Purkinje cell (primary cell): ENCODE measurements around the gene PCGF1. TPM values are rescaled to one million over a fixed set of nuclear protein-coding genes. Genes with fewer than 3 reads are reported as not detected.

Source experiments
- polyA plus RNA-seq: library from polyadenylated mRNA; unstranded; fragments of >200 nt; fragmentation: Nextera tagmentation; gene quantifications from 2 replicates; pipeline ENCODE4 v1.2.1, GENCODE V29; 2014

Gene PCGF1
- 35.8 and 37.1 TPM in 2 replicates for polyA plus RNA-seq

DNA sequence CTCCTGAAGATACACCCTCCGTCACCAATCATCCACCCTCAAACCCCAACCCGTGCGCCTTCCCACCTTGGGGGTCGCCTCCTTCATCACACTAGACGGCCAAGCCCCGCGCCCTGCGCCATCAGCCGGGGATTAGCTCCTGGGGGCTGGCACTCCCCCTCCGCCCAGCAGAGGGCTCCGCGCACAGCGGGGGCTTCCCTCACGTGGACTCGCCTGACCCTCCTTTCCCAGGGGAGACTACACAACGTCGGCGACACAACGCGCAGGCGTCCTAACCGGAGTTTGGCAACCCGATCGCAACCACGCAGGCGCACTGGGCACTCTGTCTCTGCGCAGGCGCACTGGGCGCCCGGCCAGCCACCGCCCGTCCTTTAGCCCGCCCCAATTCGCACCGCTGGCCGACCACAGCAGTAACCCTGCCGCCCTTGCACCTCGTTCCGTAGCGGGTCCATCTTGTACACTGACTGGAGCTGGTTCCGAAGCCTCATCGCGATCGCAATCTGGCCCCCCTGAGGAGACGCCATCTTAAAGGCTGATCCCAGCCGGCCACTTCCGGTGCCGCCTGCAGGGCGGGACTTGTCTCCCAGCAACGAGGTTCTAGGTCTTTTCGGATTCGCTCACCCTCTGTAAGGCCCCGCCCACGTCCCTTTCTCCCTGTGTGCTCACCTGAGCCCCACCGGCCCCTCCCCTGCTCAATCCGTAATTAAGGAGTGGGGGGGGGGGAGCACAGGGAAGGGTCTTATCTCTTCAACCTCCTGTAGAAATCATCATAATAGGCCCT is at the start of gene PCGF1:
Gene PCGF1 (minus strand): TSS at position 551 of the 781 bp plus-strand sequence. CDS start 27 bp downstream, at position 524.

DNA sequence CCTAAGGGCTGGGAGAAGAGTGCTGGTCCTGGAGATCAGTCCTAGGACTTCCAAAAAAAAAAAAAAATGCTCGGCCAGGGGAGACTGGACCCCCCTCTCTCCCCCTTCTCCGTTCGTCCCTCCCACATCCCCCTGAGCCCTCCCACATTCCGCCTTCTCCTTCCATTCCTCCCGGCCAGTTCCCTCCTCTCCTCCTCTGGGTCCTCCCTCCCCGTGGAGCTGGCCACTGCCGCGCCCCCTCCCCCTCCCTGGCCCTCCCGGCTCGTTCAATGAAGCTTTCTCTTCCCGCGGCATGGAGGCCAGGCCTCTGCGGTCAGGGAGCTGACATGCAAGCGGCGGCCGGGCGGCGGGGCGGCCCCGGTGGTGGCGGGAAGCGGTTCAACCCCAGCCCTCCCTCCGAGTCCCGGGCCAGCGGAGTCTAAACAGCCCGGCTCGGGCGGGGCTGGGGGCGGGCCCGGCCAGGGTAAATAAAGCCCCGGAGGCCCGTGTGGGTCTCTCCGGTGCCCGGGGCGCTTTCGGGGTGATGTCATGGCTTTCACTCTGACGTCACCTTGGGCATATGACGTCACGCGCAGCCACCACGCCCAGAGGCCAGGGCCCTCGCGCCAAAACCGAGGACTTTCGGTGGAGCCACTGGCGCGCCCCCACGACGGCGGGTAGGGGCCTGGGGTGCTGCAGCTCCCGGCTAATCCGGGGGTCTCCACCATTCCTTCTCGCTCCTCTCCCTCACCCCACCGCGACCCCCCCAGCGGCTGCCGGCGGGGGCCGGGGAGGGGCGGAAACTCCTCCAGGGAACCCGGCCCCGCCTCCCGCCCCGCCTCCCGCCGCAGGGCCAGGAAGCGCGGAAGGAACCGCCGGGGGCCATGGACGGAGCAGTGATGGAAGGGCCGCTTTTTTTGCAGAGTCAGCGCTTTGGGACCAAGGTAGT is 46.7 kb upstream of the PCGF1 start, which contains the start of the genes DOK1 and LOXL3:
Gene DOK1 (plus strand): TSS at position 829 of the 928 bp plus-strand sequence. CDS start 35 bp downstream, at position 864.
Gene LOXL3 (minus strand): TSS at position 51 of the 928 bp plus-strand sequence. CDS start 1,308 bp downstream, outside the sequence.

DNA sequence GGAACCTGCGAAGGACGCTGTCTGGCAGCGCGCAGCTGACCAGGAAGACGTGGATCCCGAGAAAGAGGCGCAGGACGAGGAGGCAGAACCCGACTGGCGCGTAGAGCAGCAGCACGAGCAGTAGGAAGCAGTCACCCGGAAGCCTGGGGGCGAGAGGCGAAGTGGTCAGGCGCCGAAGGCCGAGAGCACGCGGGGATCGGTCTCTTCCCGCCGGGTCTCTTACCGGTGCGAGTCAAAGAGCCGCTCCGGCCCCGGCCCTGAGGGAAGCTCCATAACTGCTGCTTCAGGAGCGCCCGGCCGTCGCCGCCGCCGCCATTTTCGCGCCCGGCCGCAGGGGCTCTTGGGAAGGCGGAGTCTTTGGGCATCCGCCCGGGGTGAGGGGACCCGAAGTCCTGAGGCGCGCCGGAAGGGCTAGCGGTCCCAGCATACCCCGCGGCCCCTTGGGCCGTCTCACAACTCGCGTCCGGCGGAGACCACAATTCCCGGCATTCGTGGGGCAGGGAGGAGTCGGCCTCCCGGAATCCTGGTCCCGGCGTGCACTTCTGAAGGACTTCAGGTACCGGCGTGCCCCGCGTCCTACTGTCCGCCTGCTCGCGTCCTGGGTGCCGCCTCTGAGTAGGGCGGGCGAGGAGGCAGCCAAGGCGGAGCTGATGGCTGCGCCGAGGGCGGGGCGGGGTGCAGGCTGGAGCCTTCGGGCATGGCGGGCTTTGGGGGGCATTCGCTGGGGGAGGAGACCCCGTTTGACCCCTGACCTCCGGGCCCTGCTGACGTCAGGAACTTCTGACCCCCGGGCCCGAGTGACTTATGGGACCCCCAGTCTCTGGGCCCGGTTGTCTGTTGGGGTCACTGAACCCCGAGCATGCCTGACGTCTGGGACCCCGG is 22.1 kb upstream of the PCGF1 start, which contains the start of the genes AUP1 and HTRA2:
Gene AUP1 (minus strand): TSS at position 350 of the 882 bp plus-strand sequence. CDS start 77 bp downstream, at position 273.
Gene HTRA2 (plus strand): TSS at position 577 of the 882 bp plus-strand sequence. CDS start 74 bp downstream, at position 651.

DNA sequence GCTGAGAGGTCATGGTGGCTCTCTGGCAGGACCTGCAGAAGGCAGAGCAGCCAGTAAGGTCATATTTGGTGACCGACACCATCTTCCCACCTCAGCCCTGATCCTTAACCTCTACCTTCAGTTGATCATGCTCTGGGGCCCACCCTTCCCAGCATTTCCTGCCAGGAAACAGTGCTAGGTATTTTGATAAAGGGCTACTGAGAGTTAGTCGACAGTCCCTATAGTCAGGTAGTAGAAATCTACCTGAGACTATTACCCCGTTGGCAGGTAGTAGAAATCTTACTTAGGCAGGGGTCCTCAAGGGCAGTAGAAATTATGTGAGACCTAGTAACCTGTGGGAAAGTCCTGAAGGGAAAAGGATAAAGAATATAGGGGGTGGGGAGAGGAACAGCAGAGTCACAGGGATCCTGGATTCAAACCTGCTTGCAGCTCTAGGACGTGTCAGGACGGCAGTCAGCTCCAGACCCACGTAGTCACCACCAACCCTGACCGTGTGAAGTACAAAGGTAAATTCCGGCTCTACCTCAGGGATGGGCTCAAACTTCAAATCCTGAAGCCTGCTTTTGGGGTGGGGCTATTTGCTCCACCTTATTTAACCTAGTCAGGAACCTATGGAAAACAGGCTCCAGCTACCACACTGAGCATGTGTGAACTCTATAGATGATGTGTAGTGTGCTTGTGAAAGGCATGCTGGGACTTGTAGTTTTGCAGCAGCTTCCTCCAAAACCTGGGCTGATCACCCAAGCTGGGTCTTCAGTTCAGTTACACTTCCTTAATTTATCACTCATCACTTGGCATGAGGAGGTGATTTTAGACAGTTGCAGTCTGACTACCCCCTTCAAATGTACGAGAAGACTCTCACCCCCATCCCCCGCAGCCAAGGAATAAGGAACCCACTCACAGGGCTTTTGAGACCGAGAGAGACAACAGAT is 18.5 kb upstream of the PCGF1 start, which contains the start of gene DQX1:
Gene DQX1 (minus strand): TSS at position 515 of the 932 bp plus-strand sequence. CDS start 502 bp downstream, at position 13.

DNA sequence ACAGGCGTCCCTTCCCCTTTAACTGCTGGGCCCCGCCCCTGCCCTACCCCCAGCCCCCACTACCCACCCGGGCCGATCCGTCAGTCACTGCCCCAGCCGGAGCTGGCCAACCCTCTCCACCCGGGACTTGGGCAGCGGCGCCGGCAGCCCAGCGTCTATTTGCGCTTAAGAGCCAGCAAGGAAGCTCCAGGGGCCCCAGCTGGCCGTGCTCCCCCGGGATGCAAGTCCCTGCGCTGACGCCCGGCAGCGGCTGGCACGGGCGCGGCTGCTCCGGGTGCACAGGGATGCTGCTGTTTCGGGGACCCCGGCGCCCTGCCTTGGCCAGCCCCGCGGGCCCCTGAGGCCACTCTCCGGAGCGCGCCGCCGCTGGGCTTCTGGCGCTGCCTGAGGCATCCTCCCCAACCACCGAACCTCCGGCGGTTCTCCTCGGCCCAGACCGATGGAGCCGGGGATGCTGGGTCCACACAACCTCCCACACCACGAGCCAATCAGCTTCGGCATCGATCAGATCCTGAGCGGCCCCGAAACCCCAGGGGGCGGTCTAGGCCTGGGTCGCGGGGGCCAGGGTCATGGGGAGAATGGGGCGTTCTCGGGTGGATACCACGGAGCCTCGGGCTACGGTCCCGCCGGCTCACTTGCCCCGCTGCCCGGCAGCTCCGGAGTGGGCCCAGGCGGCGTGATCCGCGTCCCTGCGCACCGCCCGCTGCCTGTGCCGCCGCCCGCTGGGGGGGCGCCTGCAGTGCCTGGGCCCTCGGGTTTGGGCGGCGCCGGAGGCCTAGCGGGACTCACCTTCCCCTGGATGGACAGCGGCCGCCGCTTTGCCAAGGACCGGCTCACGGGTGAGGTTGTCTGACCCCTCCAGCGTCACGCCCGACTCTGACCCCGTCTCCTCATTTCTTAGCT is 7.1 kb upstream of the PCGF1 start, which contains the start of gene TLX2:
Gene TLX2 (plus strand): TSS at position 83 of the 903 bp plus-strand sequence. CDS start 357 bp downstream, at position 440.

DNA sequence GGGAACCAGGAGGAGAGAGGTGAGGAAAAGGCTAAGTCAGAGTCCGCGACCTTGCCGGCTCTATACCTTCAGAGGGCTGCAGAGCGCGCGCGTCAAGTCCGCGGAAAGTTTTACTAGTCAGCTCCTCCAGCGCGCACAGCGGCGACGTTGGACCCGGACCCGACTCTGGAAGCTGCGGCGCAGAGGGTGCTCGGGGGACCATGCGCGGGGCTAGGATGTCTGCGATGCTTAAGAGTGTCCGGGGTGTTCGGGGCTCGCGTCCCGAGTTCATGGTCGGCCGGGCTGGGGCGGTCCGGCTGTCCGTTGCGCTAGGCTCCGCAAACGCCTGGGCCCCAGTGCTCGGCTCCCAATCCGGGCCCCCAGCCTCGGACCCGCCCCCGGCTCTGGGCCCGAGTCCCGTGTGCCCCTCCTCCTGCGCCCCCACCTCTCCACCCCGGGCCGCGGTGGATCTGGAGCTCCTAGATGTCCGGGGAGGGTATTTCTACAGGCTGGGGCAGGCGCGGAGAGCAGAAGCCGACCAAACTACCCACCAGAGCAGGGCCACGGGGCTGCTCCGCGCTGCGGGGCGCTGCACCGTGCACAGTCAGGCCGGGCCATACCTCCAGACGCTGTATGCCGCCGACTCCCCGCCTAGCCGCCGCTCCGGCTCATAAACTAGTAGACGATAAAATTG is 8.1 kb downstream of the PCGF1 start, which contains the start of gene LBX2:
Gene LBX2 (minus strand): TSS at position 337 of the 673 bp plus-strand sequence. CDS start 66 bp downstream, at position 271.

DNA sequence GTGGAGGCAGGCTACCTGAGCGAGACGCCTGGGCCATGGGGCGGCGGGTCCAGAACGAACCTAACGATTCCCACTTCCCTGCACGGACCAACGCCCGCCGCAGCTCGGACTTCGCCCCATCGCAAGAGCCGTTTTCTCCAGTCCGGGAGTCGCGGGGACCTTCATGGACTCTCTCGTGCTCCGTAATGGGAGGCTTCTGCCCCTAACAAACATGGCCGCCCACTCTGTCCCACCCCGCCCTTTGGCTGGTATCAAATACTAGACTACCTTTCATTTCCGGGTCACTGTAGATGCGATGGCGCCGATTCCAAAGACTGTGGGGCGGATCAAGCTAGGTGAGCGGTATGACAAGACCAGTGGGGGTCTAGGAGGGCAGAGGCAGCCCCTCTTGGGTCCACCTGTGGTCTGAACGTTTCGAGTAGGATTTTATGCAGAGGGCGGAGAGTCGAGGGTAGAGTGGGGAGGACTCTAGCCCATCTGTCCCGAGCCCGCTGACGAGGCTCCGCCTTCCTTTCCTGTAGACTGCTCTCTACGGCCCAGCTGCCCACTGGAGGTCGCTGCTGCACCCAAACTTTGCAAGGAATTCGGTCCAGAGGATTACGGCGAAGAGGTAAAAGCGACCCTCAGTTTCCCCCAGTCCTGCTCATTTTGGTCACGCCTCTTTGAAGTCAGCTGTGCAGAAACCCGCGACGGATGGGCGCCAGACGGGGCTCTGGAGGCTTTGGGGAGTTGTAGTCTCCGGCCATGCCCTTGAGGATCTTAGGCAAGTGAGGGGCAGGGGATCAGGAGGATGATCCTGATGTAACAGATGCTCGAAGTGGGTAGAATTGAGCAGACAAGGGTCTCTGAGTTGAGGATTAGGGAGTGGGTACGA is 24.5 kb downstream of the PCGF1 start, which contains the start of the genes CCDC142 and TTC31:
Gene CCDC142 (minus strand): TSS at position 198 of the 874 bp plus-strand sequence. CDS start 161 bp downstream, at position 37.
Gene TTC31 (plus strand): TSS at position 281 of the 874 bp plus-strand sequence. CDS start 15 bp downstream, at position 296.

DNA sequence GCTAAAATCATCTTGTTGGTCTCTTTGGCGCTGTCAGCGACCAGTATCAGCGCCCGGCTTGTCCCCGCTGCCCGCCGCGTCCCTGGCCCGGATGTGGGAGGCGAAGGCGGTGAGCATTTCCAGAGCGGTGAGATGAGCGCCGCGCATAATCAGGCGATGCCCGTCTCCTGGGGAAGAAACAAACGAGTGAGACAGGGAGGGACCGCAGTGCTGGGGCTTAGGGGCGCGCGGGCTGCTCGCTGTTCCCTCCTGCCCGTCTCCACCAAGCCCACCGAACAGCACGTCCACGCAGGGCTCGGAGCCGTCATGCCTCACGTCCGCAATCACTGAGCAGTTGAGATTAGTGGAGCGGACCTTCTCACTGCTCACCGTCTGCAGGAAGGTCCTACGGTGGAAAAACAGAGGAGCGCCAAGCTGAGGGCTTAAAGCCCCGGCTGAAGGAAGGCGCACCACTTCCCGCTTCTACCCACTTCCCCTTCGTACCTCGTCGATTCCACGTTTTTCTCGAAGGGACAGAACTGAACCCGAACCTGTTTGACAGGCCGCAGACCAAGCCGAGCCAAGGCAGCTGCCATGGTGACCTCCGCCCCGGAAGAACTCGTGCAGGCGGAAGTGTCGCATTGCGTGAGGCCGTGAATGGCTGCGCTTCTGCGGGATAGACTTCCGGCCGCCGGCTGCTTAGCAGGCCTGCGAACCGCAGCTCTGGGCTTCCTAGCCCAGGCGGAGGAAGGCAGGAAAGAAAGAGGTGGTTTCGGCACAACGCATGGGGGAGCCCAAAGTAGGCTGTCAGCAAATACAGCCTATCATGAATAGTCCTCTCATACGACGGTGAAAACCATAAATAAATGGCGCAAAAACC is 35.2 kb downstream of the PCGF1 start, which contains the start of gene MRPL53:
Gene MRPL53 (minus strand): TSS at position 595 of the 859 bp plus-strand sequence. CDS start 20 bp downstream, at position 575.

DNA sequence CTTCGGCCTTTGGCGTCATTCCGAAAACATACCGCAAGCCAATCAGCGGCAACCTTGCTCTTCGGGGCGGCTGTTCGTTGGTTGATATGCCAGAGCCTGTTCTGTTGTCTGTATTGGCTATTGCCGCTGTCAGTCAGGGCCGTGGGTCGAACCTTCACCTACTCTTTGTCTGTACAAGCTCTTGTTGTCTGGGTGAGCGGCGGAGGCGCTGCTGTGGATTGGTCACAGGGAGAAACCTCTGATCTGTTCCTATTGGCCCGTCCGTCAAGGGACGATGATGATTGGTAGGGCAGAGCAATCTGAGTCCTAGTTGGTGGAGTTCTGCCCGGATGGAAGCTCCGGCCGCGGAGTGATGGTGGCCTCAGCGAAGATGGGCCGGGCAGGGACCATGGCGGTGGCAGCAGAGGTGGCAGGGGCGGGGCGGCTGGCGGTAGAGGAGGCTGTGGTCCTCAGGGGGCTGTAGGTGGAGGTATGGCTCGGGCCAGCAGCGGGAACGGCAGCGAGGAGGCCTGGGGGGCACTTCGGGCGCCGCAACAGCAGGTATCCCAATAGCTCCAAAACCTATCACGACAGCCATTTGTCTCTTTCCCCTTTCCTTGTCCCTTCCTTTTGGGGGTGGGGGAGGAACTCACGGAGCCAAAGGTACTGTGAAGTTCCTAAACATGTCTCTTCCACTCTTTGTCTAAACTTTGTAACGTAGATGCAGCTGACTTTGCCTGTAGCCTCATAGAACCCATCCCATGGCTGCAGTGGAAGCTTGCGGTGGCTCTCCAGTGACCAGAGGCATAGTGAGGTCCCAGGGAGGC is 49.2 kb downstream of the PCGF1 start, which contains the start of gene WBP1:
Gene WBP1 (plus strand): TSS at position 307 of the 806 bp plus-strand sequence. CDS start 165 bp downstream, at position 472.

Other genes with a start within 250 kb of the PCGF1 start
- gene SLC4A5, start 164.3 kb downstream of the PCGF1 start, polyA plus RNA-seq, result not detected in 2 replicates
- 275 and 282 TPM in 2 replicates for gene DCTN1, start 127.4 kb downstream of the PCGF1 start, polyA plus RNA-seq
- 0.14 and 0.58 TPM in 2 replicates for gene C2orf81, start 86.1 kb downstream of the PCGF1 start, polyA plus RNA-seq
- 25.1 and 25.5 TPM in 2 replicates for gene WDR54, start 86.0 kb downstream of the PCGF1 start, polyA plus RNA-seq
- gene RTKN, start 65.8 kb downstream of the PCGF1 start, polyA plus RNA-seq, result not detected in 2 replicates
- 1.1 and 3.0 TPM in 2 replicates for gene INO80B, start 52.6 kb downstream of the PCGF1 start, polyA plus RNA-seq
- 7.8 and 10.0 TPM in 2 replicates for gene WBP1, start 49.3 kb downstream of the PCGF1 start, polyA plus RNA-seq
- gene MOGS, start 42.3 kb downstream of the PCGF1 start, polyA plus RNA-seq, result 0.62 and 4.3 TPM in 2 replicates
- 43.3 and 56.2 TPM in 2 replicates for gene MRPL53, start 35.0 kb downstream of the PCGF1 start, polyA plus RNA-seq
- 0.78 and 1.6 TPM in 2 replicates for gene CCDC142, start 24.7 kb downstream of the PCGF1 start, polyA plus RNA-seq
- gene TTC31, start 24.6 kb downstream of the PCGF1 start, polyA plus RNA-seq, result 0.66 and 0.83 TPM in 2 replicates
- gene LBX2, start 8.1 kb downstream of the PCGF1 start, polyA plus RNA-seq, result not detected in 2 replicates
- gene TLX2, start 6.8 kb upstream of the PCGF1 start, polyA plus RNA-seq, result not detected in 2 replicates
- 2.3 and 4.1 TPM in 2 replicates for gene DQX1, start 18.5 kb upstream of the PCGF1 start, polyA plus RNA-seq
- gene AUP1, start 22.0 kb upstream of the PCGF1 start, polyA plus RNA-seq, result 48.4 and 52.5 TPM in 2 replicates
- gene HTRA2, start 22.2 kb upstream of the PCGF1 start, polyA plus RNA-seq, result 14.2 and 22.8 TPM in 2 replicates
- gene LOXL3, start 46.2 kb upstream of the PCGF1 start, polyA plus RNA-seq, result 1.7 TPM in 1 of 2 replicates, not detected in the other
- gene DOK1, start 47.0 kb upstream of the PCGF1 start, polyA plus RNA-seq, result not detected in 2 replicates
- gene M1AP, start 140.6 kb upstream of the PCGF1 start, polyA plus RNA-seq, result 0.56 and 8.3 TPM in 2 replicates
- 1.7 and 4.3 TPM in 2 replicates for gene SEMA4F, start 146.6 kb upstream of the PCGF1 start, polyA plus RNA-seq